ENCODE results near the gene MYO19.

MYO19 gene

GRCh38 chr17:36512641-36513040 is 22.0 kb downstream of the MYO19 start:
- H3K36me3 ChIP-seq (ENCODE audit: insufficient read depth, low read length): peaks cover 60% of the 10 kb centered on the region; the same call in 1 of the 2 replicates
- no peaks in the 10 kb centered on the region for H3K27me3 ChIP-seq (ENCODE audit: insufficient read depth, low read length, poor library complexity, severe bottlenecking)
- no peak overlapping the region for H3K9ac ChIP-seq (ENCODE audit: low read depth, low read length, poor library complexity, severe bottlenecking)
- no peaks in the 10 kb centered on the region for H3K79me2 ChIP-seq (ENCODE audit: insufficient read depth, low read length)
- H3K4me1 ChIP-seq (ENCODE audit: insufficient read depth, low read length, poor library complexity, severe bottlenecking): no peaks in the 10 kb centered on the region
- no peak overlapping the region for H3K4me2 ChIP-seq (ENCODE audit: low read depth, low read length, poor library complexity, severe bottlenecking)
- TF ChIP-seq CTCF (conservative IDR thresholded peaks at IDR 0.05; ENCODE audit: low read length) (no peak), EZH2phosphoT487 (IDR thresholded peaks at IDR 0.05; ENCODE audit: borderline replicate concordance) (no peak)
- no peaks in the 10 kb centered on the region for H3F3A ChIP-seq (ENCODE audit: low read depth)
- H3K9me2 ChIP-seq (replicated peaks; ENCODE audit: low read depth, low read length): no peaks in the 10 kb centered on the region
- no peaks in the 10 kb centered on the region for H3K9me3 ChIP-seq (ENCODE audit: insufficient read depth, low read depth, low read length)
- H3K4me3 ChIP-seq (ENCODE audit: low read length, poor library complexity, severe bottlenecking): no peak overlapping the region
- H4K20me1 ChIP-seq (ENCODE audit: insufficient read depth, low read length, poor library complexity, severe bottlenecking): no peaks in the 10 kb centered on the region
- H2AFZ ChIP-seq (ENCODE audit: low read length): no peak overlapping the region

GRCh38 chr17:36511216-36511615 is 23.5 kb downstream of the MYO19 start:
- Histone ChIP-seq H3K4me2 (ENCODE audit: low read depth, low read length, poor library complexity, severe bottlenecking) (no peak overlapping the region), H3K27me3 (ENCODE audit: insufficient read depth, low read length, poor library complexity, severe bottlenecking) (no peaks in the 10 kb centered on the region), H2AFZ (ENCODE audit: low read length) (no peak overlapping the region), H3K36me3 (ENCODE audit: insufficient read depth, low read length) (peaks cover 64% of the 10 kb centered on the region; the same call in 1 of the 2 replicates), H3K9ac (ENCODE audit: low read depth, low read length, poor library complexity, severe bottlenecking) (no peak overlapping the region), H3F3A (ENCODE audit: low read depth) (no peaks in the 10 kb centered on the region), H3K4me1 (ENCODE audit: insufficient read depth, low read length, poor library complexity, severe bottlenecking) (no peaks in the 10 kb centered on the region), H3K79me2 (ENCODE audit: insufficient read depth, low read length) (no peaks in the 10 kb centered on the region), H3K4me3 (ENCODE audit: low read length, poor library complexity, severe bottlenecking) (no peak overlapping the region), H3K9me3 (ENCODE audit: insufficient read depth, low read depth, low read length) (no peaks in the 10 kb centered on the region), H4K20me1 (ENCODE audit: insufficient read depth, low read length, poor library complexity, severe bottlenecking) (no peaks in the 10 kb centered on the region), H3K9me2 (replicated peaks; ENCODE audit: low read depth, low read length) (no peaks in the 10 kb centered on the region)
- no peak for TF ChIP-seq EZH2phosphoT487 (IDR thresholded peaks at IDR 0.05; ENCODE audit: borderline replicate concordance)
- TF ChIP-seq CTCF (conservative IDR thresholded peaks at IDR 0.05; ENCODE audit: low read length): no peak

- H3K4me1 ChIP-seq (ENCODE audit: insufficient read depth, low read length, poor library complexity, severe bottlenecking): no peaks in the 10 kb centered on the region
- H3K9ac ChIP-seq (ENCODE audit: low read depth, low read length, poor library complexity, severe bottlenecking): no peak overlapping the region
- no peaks in the 10 kb centered on the region for H3K79me2 ChIP-seq (ENCODE audit: insufficient read depth, low read length)
- peaks cover 64% of the 10 kb centered on the region; the same call in 1 of the 2 replicates for H3K36me3 ChIP-seq (ENCODE audit: insufficient read depth, low read length)
- no peak overlapping the region for H3K4me2 ChIP-seq (ENCODE audit: low read depth, low read length, poor library complexity, severe bottlenecking)
- no peaks in the 10 kb centered on the region for H4K20me1 ChIP-seq (ENCODE audit: insufficient read depth, low read length, poor library complexity, severe bottlenecking)
- no peaks in the 10 kb centered on the region for H3K9me2 ChIP-seq (replicated peaks; ENCODE audit: low read depth, low read length)
- no peak overlapping the region for H3K4me3 ChIP-seq (ENCODE audit: low read length, poor library complexity, severe bottlenecking)
- H3K9me3 ChIP-seq (ENCODE audit: insufficient read depth, low read depth, low read length): no peaks in the 10 kb centered on the region
- TF ChIP-seq CTCF (conservative IDR thresholded peaks at IDR 0.05; ENCODE audit: low read length) (no peak), EZH2phosphoT487 (IDR thresholded peaks at IDR 0.05; ENCODE audit: borderline replicate concordance) (no peak)
- H2AFZ ChIP-seq (ENCODE audit: low read length): no peak overlapping the region
- H3K27me3 ChIP-seq (ENCODE audit: insufficient read depth, low read length, poor library complexity, severe bottlenecking): no peaks in the 10 kb centered on the region
- H3F3A ChIP-seq (ENCODE audit: low read depth): no peaks in the 10 kb centered on the region
These were observed 24.0 kb downstream of the MYO19 start for GRCh38 chr17:36510636-36511035.
